SK-N-MC (cell line): Measurements from ENCODE around the gene RASAL1.

Source experiments
- EZH2 ChIP-seq: fragments of 200-600 bp; sonication (generic); IDR thresholded peaks from one replicate; pipeline ENCODE4 v1.6.1; 2017; ENCODE audit warnings: antibody characterized with exemption
- FOXP2 ChIP-seq: optimal IDR thresholded peaks from 2 replicates; pipeline ENCODE3; 2011; ENCODE audit warnings: mild to moderate bottlenecking, moderate library complexity; ENCODE audit not compliant: insufficient read depth; ENCODE audit errors: extremely low read length, control extremely low read depth
- POLR2AphosphoS5 ChIP-seq: IDR thresholded peaks from 2 replicates; pipeline ENCODE4 v1.6.1; 2012; ENCODE audit warnings: mild to moderate bottlenecking, low read depth, low read length, borderline replicate concordance

GRCh38 chr12:113181975-113182374, 46.4 kb upstream of the RASAL1 start:
- no peak for TF ChIP-seq EZH2
- TF ChIP-seq POLR2AphosphoS5, result no peak
- no peak for TF ChIP-seq FOXP2
